ENCODE data around the gene TMEM86B.

DNA sequence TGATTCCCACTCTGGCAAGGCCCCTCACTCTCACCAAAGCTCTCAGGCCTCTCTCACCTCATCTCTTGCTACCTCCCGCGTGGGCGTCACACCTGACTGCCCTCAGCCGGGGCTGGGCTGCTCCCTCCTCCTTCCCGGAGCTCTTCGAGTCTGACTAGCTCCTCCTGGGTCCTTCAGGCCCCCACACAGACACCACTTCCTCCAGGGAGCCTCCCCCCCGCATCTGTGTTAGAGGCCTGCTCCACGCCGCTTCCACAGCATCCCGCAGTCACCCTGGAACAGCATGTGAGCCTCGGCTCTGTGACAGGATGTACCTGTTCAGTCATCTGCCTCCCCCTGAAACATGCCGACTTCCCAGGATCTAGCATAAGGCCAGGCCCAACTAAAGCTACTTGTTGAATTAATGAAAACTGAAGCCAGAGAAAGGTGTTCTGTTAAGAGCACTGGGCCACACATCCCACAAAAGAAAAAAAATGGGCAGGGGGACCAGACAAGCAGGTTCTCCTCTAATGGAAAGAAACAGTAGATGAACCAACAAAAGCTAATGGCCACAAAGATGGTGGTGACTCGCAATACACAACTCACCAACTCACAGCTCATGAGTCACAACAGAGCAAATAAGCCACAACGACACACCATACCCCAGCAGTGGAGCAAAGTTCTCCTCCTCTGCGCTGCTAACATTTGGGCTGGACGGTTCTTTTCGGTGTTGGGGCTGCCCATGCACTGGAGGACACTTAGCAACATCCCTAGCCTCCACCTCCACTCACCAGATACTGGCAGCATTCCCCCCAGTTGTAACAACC lies 27.3 kb upstream of the TMEM86B start:
- no peak for TF ChIP-seq EZH2 (IDR thresholded peaks at IDR 0.05; ENCODE audit: insufficient read depth, poor library complexity, severe bottlenecking)
- no peak for TF ChIP-seq EZH2phosphoT487 (IDR thresholded peaks at IDR 0.05; ENCODE audit: insufficient read depth, low read depth)
